Fibroblast of lung (primary cell): ENCODE measurements around the gene MAGT1.

ENCODE experiments used
- CTCF ChIP-seq, 2 donors: IDR thresholded peaks in 1 of 2; conservative IDR thresholded peaks in 1 of 2; 1 replicate in 1 of 2; 2 replicates in 1 of 2; pipeline ENCODE4 v1.5.1; 2011 to 2012; ENCODE audit warnings: low read length in 2 of 2, control low read depth in 1 of 2, inconsistent platforms in 1 of 2, low read depth in 1 of 2, mild to moderate bottlenecking in 1 of 2
- EZH2 ChIP-seq: IDR thresholded peaks from 2 replicates; pipeline ENCODE4 v1.5.1; 2012; ENCODE audit warnings: low read length, control low read depth, mild to moderate bottlenecking; ENCODE audit errors: missing control alignments

- TF ChIP-seq CTCF (conservative IDR thresholded peaks at IDR 0.05 in 1 of 2, IDR thresholded peaks at IDR 0.05 in 1 of 2; ENCODE audit: low read depth in 1 of 2, low read length in 2 of 2) (no peak), EZH2 (no peak)
These were observed 27.6 kb upstream of the MAGT1 start for GRCh38 chrX:77922787-77923186.
